Amygdala (tissue), 56 donors: ENCODE data around the gene ZBTB46.

ENCODE experiments used
- DNase-seq, 56 donors: peaks; one replicate each; lab custom pipeline; 2025; lab: John Stamatoyannopoulos, UW

ZBTB46 gene

DNA sequence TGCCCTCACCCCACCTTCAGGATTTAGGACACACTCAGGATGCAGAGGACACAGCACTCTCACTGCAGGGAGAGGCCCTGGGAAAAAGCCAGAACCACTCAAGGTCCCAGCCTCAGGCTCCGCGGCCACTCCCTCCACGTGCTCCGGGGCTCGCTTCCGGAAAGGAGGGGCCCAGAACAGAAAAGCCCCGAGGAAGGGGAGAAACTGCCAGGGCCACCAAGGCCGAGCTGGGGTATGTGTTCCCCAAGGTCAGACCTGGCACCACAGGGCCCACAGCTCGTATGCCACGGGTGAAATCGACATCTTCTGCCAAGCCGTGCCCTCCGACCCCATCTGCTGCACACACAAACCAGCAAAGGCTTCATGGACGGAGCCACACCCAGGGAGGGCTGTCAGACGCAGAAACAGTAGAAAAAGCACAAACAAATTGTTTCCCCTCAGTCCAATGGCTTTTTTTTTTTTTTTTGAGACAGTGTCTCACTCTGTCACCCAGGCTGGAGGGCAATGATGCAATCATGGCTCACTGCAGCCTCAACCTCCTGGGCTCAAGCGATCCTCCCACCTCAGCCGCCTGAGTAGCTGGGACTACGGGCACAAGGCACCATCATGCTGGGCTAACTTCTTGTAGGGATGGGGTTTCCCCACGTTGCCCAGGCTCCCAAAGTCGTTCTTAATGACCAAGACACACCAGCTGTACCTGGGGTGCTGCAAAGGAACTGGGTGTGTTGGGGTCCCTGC is 58.1 kb downstream of the ZBTB46 start:
- no peak for DNase-seq

DNA sequence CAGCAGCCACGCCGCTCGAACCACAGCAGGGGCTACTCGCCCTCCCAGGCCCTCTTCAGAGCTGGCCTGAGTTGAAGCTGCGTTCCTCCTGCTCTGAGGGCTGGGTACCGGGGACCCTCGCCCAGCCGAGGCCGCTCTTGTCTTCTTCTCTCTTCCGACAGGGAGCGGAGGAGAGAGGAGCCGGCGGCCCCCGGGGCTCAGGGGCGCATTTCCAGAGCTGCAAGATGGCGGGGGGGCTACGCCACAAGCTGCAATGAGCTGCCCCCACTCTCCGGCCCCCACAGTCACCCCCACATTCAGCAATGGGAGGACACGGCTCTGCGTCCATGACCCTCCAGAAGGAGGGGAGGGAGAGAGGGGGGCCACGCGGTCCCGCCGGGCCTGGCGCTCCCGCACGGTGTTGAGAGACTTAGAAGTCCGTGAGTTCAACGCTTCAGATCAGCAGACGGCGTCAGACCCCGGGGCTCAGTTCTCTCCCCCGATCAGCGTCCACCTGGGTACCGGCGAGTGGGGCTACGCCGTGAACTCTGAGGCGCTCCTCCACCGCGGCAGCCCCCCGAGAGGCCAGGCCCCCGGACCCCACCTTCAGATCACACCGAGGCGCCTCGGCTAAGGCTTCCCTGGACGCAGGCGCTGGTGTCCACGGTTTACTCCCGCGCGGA is 59.9 kb downstream of the ZBTB46 start:
- no peak for DNase-seq

DNA sequence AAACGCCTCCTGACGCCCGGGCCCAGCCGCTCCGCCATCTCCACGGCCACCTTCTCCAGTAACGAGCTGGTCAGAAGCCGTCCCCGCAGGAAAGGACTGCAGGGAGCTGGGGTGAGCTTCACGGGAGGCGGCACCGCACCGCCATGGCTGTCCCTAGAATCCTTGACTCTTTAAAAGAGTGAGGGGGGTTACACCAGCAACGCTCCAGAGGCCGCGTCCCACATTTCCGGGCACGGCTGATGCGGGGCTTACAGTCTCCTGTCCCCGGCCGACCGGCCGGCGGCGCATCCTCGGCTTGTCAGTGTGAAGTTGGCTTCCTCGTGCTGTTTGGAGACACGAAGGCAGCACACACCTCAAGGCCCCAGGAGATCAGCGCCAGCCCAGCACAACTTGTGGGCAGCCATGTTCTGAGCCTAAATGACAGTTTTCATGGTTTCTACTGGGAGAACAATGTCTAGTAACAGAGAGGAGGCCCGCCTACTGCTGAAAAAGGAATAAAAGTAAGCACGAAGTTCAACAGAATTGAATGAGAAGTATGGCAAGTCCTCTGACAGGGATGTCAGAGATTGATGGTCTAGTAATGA is 61.1 kb downstream of the ZBTB46 start:
- DNase-seq: no peak

DNA sequence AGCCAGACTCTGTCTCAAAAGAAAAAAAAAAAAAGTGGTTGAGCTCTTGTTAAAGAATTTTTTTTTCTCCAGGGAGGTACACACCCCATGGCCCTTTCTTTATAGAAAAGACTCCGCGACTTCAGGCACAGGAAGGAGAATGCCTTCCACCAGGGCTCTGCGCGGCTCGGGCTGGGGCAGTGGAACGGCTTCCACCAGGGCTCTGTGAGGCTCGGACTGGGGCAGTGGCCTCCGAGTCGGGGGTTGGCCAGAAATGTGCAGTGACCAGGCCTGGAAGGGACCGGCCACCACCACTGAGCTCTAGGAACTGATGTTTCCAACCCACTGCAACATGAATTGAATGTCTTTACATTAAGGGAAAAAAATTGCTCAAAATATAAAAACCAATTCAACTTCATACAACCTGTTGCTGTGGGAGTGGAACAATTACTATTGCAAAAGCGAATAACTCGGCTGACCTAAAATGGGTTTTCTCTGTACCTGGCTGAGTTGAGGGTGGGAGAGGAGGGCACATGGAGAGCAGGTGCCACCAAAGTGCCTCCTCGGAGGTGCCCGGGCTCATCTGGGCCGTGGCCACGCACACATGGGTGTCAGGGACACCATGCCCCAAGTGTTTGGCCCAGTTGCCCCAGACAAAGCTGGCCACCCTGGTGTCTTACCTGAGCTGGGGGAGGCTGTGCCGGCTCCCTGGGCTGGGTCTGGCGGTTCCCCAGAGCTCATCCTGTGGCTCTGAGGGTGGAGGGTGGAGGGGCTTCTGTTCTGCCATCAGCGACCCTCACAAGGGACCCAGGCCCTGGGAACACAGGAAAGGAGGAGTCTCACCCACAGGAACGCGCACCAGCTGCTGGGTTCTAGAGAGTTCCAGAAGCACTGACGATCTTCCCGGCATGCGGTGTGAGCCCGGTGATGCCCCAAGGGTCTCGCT is 62.2 kb downstream of the ZBTB46 start:
- no peak for DNase-seq

DNA sequence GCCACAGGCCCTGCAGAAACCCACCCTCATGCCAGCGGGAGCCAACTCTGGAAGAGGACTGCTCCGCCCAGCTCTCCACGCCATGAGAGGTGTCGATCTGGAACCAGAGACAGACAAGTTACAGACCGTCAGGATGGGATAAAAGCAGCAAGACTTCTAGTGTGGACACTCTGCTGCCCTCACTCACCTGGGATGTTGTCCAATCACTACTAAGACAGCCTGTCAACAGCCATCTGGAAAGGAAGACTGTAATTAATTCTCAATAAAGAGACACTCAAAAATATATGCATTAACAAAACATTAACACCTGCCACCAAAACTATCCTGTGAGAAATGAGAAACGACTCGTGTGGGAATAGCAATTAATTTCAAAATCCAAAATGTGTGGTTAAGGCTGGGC is 63.2 kb downstream of the ZBTB46 start:
- DNase-seq: no peak

DNA sequence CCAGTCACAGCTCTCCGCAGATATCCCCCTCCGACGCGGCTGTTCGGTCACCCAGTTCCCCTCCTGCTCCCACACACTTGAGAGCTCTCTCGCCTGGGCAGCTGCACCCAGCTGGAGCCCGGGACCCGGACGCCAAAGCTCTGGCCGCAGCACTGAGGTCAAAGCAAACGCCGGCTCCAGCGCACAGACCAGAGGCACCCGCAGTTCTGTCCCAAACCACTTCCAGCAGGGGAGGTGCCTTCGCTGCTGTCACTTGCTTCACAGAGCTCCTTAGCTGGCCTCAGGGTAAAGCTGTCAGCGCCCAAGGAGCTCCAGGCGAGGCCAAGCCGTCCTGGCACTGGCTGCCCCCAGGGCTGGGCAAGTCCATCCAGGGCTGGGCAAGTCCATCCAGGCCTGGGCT is 63.6 kb downstream of the ZBTB46 start:
- DNase-seq: no peak

DNA sequence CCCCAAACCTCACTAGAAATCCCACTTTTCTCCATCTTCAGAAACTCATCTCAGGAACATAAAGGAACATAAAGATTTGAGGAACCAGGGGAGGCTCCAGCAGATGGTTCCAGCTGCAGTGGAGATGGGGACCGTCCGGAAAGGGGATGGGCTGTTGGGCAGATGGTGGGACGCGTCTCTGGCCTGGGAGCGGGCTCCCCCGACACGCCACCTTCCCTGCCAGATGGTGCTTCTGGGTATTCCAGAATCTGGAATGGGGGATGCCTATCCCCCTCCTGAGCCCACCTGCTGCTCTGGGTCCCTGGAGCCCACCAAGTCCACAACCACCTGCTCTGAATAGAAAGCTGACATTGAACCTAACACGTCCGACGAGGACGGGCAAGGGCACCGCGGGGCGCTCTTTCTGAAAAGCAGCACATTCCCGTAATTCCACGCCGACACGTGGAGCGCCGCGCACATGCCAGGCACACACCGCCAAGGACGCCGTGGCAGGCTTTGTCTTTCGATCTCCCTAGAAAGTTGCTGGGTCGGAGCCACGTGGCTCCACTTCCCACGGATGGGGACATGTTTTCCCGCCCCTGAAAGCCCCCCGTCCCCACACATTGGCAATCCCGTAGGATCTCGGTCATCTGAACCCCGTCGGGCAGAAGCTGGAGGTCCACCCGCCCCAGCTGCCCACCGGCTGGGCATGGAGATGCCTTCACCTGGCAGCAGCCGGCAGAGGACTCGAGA is 64.2 kb downstream of the ZBTB46 start:
- DNase-seq: no peak

DNA sequence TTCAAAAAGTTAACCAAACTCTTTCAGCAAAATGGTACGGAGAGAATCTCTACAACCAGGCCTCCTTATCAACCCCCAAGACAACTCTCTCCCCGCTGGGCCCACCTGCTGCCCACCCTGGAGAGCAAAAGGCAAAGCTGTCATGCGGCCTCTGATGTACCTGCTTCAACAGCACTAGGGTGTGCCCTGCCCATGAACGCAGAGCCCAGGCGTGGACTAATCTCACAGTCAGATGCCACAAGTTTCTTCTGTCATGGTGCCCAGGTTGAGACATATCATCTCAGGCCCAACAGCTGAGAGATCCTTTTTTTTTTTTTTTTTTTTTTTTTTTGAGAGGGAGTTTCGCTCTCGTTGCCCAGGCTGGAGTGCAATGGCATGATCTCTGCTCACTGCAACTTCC is 65.2 kb downstream of the ZBTB46 start:
- DNase-seq: no peak

DNA sequence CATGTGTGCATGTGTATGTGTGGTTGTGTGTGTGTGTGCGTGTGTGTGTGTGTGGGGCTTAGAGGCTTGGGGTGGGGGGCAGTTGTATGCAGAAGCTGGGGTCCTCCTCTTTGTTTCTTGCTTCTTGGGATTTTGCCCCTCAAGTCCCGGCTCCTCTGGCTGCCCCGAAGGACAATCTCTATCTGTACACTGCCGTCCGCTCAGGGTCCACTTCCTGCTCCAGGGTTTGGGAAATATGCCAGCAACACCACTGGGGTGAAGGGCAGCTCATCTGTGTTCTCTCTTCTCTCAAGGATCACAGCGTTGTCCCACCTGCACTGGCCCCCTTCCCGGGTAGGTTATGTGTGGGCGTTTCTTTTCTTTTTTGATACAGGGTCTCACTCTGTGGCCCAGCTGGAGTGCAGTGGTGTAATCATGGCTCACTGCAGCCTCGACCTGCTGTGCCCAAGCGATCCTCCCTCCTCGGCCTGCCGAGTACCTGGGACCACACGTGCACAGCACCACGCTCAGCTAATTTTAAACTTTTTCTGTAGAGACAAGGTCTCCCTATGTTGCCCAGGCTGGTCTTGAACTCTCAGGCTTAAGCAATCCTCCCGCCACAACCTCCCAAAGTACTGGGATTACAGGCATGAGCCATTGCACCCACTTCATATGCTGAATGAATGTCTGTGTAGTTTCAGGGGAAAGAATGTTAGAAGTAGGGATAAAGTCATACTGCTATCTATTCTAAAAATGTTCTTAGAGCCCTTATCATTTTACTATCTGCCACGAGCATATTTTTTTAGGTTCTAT is 65.8 kb downstream of the ZBTB46 start:
- DNase-seq: no peak

DNA sequence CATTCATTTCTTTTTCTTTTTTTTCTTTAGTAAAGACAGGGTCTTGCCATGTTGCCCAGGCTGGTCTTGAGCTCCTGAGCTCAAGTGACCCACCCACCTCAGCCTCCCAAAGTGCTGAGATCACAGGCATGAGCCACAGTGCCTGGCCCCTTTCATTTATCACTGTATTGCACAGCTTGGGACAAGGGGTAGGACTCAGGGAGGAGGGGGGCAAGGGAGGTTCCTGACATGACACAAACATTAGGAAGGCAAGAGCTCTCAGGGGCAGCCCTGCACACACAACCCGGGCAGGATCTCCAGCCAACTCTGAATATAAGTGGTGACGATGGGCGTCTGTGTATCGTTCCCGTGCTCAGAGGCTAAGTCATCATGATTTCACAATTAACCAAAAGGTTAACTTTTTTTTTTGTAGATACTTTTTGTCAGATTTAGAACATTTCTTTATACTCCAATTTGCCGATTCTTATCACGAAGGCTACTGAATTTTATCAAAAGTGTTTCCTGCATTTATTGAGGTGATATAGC is 71.6 kb downstream of the ZBTB46 start:
- DNase-seq: no peak

DNA sequence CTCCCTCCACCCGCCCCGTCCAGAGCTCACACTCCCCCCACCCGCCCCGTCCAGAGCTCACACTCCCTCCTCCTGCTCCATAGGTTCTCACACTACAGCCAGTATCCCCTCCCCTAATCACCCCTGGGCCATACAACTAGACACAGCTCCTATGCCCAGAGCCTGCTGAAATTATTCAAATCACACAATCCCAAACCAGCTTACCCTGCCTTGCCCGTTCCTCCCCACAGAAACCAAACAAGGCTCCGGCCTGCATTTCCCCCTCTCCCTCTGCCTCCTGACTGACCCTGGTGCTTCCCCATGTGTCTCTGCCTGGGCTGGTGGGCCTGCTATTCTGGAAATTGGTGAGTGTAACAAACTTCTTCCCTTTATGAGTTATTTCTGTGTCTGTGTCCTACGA is 72.9 kb downstream of the ZBTB46 start:
- no peak for DNase-seq

DNA sequence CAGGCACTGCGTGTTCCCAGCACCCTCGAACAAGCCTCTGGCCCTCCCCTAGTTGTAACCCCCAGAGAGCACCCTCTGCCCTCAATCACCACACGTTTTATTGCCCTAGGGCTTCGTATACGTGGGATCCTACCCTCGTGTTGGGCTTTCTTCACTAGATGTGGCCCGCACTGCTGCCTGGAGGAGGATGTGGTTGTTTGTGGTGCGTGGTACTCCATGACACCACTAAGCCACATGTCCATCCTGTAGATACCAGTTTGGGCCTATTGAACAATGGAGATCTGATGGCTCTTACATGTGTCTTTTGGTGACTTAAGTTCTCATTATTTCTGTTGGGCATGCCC is 74.4 kb downstream of the ZBTB46 start:
- no peak for DNase-seq

DNA sequence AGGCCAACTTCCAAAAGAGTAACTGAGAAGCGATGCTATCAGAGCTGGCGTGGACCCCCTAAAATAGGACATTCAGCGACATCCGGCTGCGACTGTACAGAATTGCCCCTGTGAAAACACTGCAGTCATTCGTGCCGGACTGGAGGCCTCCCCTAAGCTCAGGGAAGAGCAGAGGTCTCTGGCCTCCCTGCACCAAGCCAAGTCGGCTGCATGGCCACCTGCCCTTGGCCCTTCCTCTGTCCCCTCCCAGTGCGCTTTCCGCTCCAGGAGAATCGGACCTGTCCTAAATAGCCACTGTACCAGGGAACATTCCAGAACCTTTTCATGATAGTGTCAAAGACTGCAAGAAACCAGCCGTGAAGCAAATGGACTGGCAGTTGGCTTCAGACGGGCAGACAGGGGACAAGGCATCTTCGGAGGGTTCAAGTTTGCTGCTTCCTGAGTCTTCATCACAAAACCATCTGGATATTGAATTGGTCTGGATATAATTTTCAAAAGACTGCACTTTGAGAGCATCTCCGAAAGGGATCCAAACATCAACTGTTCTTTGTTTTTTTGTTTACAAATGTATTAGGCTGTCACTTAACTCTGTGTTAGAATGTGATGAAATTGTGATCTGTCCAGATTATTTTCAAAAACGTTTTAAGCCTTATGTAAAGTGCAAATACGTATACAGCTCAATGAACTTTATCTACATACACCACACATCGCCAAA is 75.0 kb downstream of the ZBTB46 start:
- no peak for DNase-seq

DNA sequence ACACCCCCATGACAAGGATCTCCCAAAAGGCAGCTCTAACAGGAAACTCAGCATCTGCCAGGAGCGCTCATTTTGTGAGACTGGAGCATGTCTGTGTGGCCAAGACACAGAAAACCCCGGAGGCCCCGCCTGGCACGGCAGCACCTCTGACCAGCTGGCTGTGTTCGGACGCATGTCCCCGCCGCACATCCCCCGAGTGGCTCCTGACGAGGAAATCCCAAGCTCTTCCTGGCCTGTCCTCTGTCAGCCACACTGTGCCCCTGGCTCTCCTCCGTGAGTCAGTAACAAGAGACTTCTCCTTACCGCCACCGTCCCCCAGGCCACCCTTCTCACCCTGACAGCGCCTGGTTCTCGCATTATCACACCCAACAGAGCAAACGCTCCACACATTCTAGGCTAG is 77.1 kb downstream of the ZBTB46 start:
- no peak for DNase-seq

DNA sequence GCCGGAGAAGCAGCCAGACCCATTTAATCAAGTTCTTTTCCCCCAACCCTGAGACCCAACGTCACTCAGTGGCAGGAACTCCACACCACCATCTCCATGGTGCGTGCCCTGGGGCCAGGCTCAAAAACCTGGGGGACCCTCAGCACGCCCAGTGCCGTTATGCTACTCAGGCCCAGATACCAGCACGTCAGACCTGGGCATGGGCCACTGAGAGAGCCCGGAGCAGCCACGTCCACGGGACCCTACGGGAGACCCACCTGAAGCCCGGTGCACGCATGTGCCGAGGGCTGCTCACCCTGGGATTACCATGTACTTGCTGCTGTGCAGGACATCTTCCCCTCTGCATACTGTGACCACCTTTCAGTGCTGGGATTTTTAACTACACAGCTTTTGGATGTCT is 77.7 kb downstream of the ZBTB46 start:
- DNase-seq: no peak

DNA sequence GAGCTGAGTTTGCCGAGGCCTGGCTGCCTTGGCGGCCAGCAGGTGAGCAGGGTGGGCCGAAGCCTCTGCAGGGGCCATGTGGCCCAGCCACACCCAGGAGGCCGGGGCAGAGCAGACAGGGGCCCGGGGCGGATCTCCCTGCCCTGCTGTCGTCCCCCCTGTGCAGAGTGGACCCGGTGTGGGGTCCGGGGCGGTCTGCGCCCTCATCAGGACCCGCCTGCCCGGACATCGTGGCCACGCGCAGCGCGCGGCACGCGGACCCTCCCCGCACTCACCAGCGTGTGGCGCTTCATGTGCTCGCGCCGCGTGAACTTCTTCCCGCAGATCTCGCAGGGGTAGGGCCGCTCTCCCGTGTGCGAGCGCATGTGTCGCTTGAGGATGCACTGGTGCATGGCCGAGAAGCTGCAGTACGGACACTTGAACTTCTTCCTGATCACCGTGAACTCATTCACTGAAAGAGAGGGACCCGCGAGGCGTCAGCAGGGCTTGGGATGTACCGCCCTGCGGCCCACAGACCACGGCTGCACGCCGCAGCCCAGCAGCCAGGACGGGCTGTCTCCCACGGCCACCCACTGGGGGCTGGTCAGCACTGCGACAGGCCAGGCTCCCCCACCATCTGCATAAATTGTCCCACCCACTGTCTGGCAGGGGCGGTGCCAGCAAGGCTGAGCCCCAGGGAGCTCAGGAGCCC is 78.5 kb downstream of the ZBTB46 start:
- no peak for DNase-seq

DNA sequence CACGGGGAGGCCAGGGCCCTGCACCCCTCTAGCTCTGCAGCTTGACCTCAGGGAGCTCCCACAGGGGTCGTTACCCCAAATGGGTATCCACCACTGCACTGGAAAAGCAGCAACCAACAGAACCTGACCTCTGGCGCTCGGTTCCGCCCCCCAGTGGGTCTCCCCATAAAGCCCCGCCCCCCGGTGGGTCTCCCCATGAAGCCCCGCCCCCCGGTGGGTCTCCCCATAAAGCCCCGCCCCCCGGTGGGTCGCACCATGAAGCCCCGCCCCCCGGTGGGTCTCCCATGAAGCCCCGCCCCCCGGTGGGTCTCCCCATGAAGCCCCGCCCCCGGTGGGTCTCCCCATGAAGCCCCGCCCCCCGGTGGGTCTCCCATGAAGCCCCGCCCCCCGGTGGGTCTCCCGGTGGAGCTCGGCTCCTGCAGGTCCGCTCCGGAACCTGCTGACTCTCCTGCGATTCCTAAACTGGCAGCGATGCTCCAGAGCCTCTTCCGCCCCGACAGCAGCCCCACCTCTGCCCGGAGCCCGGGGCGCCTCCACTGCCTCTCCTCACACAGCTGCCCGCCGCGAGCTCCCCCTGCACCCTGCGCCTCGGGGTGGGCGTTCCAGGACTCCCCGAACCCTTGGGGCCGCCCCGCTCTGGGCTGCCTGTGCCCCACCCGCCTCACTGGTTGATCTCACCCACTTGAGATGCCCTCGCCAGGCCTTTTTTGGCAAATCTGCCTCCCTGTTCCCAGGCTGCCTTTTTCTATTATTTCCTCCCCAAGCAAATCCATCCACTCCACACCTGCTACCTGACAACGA is 79.4 kb downstream of the ZBTB46 start:
- DNase-seq: no peak
